ENCODE data around the gene FAM210B. TPM values are rescaled to one million over a fixed set of nuclear protein-coding genes. Genes with fewer than 3 reads are reported as not detected.

FAM210B gene
- total and polyA plus RNA-seq, 9 of the 15 experiments (the other 6 are each of a cell fraction or from before 2014, with no cell fraction given) = 12.1 to 87.3 (median 47.6) TPM

DNA sequence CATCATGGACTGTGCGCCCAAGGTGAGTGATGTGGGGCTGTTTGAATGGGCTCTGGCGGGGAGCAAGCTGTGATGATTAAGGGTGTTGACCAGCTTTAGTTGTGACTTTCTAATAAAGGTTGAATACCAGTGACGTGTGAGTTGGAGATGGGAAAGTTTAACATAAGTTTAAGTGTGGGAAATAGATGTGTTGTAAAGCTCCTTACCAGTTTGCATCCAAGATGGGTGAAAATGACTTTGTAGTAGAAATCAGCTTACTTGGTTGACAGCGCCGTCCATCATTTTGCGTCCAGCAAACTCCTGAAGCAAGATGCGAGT, 53.7 kb downstream of the FAM210B start:
- no peaks in the 10 kb centered on the region for H3K9me1 ChIP-seq (ENCODE audit: control insufficient read depth, insufficient read depth, low read length)
- H3K36me3 ChIP-seq (ENCODE audit: control insufficient read depth, insufficient read depth, low read length) = peaks cover 39% of the 10 kb centered on the region
- peak overlapping the region; percentile 77 for H3K4me3 ChIP-seq
- peaks cover 13 to 52% of the 10 kb centered on the region in 2 experiments for H3K4me1 ChIP-seq (replicated peaks in 1 of 2; ENCODE audit: control insufficient read depth in 2 of 2, insufficient read depth in 2 of 2, low read length in 2 of 2)
- H3K9ac ChIP-seq (ENCODE audit: insufficient read depth in 1 of 2, low read depth in 2 of 2, low read length in 2 of 2) = peak overlapping the region; percentile 62 to 73; a peak in 3 of 4 replicates
- H3K4me2 ChIP-seq (ENCODE audit: insufficient read depth, low read length) = peak overlapping the region; percentile 99
- H4K20me1 ChIP-seq (replicated peaks; ENCODE audit: control insufficient read depth, insufficient read depth, low read length) = no peaks in the 10 kb centered on the region; the same call in 1 of the 2 replicates
- 2% methylated on average over 7 of the region's 7 CpGs for WGBS (ENCODE audit: insufficient coverage, low coverage, missing lambda C conversion rate)
- DNase-seq (ENCODE audit: extremely low read depth in 1 of 4, low spot score in 3 of 4) (no peak), ATAC-seq (no peak; the same call in 2 of the 3 replicates), FAIRE-seq (no peak)
- ChIA-PET POLR2A (interaction anchor here (0.6 to 5.1 kb wide), 22 partner anchors 10 to 998 kb away, joined by 3 to 72 read pairs (median 4); partner anchors contain the start of genes AURKA, CSTF1, FAM210B and RTF2), CTCF (ENCODE audit: low intra/inter-chr PET ratio) (no interaction called here)
- peaks cover 77% of the 10 kb centered on the region for H3K79me2 ChIP-seq (ENCODE audit: control insufficient read depth, insufficient read depth, low read length)
- intact Hi-C loops (cut with micrococcal nuclease) = loop anchor here (1.0 to 5.0 kb wide), 4 partner anchors 16 to 55 kb away; partner anchors contain the start of genes AURKA, CSTF1 and RTF2
- no TSS peak for BruUV-seq (replicated peaks)
- in situ Hi-C loops (cut with MboI) = no loop called here
- peak overlapping the region; percentile 62; the same call in 1 of the 2 replicates for H2AFZ ChIP-seq (ENCODE audit: low read depth, low read length)
- peak overlapping the region; percentile 85 for H3K27ac ChIP-seq (ENCODE audit: extremely low read depth, low read depth, low read length)
- no peaks in the 10 kb centered on the region for H3K9me3 ChIP-seq (replicated peaks; ENCODE audit: control insufficient read depth, insufficient read depth, low read depth, low read length)
- no peaks in the 10 kb centered on the region for H3K27me3 ChIP-seq (ENCODE audit: control insufficient read depth in 2 of 2, insufficient read depth in 2 of 2, low read length in 2 of 2)
- TF ChIP-seq SUPT5H (IDR thresholded peaks at IDR 0.05) (peak; percentile 87; the same call in 1 of the 2 replicates), NFRKB (IDR thresholded peaks at IDR 0.05; ENCODE audit: low read depth) (peak; percentile 59; the same call in 1 of the 2 replicates), MEF2D (tag; conservative IDR thresholded peaks at IDR 0.05; ENCODE audit: low read depth) (no peak), ZNF174 (CRISPR knock-in tag; IDR thresholded peaks at IDR 0.05) (no peak), POLR2B (IDR thresholded peaks at IDR 0.05; ENCODE audit: low read depth, partially characterized antibody) (peak; percentile 76), ETS2 (tag; IDR thresholded peaks at IDR 0.05; ENCODE audit: borderline replicate concordance, poor library complexity, severe bottlenecking) (no peak), PHF8 (IDR thresholded peaks at IDR 0.05; ENCODE audit: borderline replicate concordance, low read length) (peak; percentile 41; the same call in 1 of the 2 replicates)
- TF ChIP-seq, protein P1, sequence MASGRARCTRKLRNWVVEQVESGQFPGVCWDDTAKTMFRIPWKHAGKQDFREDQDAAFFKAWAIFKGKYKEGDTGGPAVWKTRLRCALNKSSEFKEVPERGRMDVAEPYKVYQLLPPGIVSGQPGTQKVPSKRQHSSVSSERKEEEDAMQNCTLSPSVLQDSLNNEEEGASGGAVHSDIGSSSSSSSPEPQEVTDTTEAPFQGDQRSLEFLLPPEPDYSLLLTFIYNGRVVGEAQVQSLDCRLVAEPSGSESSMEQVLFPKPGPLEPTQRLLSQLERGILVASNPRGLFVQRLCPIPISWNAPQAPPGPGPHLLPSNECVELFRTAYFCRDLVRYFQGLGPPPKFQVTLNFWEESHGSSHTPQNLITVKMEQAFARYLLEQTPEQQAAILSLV (tag; IDR thresholded peaks at IDR 0.05) = no peak
- TF ChIP-seq, protein P2, sequence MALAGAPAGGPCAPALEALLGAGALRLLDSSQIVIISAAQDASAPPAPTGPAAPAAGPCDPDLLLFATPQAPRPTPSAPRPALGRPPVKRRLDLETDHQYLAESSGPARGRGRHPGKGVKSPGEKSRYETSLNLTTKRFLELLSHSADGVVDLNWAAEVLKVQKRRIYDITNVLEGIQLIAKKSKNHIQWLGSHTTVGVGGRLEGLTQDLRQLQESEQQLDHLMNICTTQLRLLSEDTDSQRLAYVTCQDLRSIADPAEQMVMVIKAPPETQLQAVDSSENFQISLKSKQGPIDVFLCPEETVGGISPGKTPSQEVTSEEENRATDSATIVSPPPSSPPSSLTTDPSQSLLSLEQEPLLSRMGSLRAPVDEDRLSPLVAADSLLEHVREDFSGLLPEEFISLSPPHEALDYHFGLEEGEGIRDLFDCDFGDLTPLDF (CRISPR knock-in tag; IDR thresholded peaks at IDR 0.05) = no peak
- TF ChIP-seq, protein P3, sequence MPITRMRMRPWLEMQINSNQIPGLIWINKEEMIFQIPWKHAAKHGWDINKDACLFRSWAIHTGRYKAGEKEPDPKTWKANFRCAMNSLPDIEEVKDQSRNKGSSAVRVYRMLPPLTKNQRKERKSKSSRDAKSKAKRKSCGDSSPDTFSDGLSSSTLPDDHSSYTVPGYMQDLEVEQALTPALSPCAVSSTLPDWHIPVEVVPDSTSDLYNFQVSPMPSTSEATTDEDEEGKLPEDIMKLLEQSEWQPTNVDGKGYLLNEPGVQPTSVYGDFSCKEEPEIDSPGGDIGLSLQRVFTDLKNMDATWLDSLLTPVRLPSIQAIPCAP (CRISPR knock-in tag; IDR thresholded peaks at IDR 0.05; ENCODE audit: borderline replicate concordance) = no peak
